ENCODE data around the gene VRK3.
A peak's percentile ranks its signal among the peaks of the same experiment; 100 is the strongest.
"Not testable (repeated sequence)": the region's sequence is repeated elsewhere in the genome, so short reads cannot be mapped to it uniquely, and the experiment has no call there.

VRK3 gene

GRCh38 chr19:49987159-49987698, 37.9 kb downstream of the VRK3 start:
- peak; percentile 85 for DNase-seq (ENCODE audit: low spot score)

GRCh38 chr19:49986354-49986753, 38.8 kb downstream of the VRK3 start:
- no peak for DNase-seq (ENCODE audit: low spot score)

DNA sequence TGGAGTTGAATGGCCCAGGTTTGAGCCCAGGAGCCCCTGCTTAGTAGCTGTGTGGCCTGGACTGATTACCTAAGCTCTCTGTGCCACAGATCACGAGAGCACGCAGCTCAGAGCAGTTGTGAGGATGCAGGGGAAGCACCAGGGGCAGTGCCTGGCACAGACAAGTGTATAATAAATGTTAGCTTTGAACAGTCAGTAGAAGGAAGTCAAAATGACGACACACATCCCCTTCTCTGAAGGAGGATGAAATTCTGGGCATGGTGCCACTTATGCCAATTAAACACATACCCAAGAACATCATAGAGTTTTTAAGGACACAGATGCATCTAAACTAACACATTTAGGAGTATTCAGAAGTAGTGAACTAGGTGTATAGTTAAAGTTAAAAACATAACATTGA, 39.3 kb downstream of the VRK3 start:
- DNase-seq (ENCODE audit: low spot score) = peak; percentile 27

DNA sequence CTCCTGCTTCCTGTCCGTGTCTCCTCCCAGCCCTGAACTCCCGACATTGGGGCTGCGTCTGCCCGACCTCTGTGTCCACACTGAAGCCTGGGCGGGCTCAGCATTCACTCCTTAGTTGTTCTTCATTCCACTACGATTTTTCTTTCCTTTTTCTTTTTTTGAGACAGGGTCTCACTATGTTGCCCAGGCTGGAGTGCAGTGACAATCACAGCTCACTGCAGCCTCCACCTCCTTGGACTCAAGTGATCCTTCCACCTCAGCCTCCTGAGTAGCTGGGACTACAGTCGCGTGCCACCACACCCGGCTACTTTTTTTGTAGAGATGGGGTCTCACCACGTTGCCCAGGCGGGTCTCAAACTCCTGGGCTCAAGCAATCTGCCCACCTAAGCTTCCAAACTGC, 40.7 kb downstream of the VRK3 start:
- DNase-seq (ENCODE audit: low spot score) = no peak

GRCh38 chr19:49983645-49984229, 41.4 kb downstream of the VRK3 start:
- DNase-seq (ENCODE audit: low spot score) = peak; percentile 68

DNA sequence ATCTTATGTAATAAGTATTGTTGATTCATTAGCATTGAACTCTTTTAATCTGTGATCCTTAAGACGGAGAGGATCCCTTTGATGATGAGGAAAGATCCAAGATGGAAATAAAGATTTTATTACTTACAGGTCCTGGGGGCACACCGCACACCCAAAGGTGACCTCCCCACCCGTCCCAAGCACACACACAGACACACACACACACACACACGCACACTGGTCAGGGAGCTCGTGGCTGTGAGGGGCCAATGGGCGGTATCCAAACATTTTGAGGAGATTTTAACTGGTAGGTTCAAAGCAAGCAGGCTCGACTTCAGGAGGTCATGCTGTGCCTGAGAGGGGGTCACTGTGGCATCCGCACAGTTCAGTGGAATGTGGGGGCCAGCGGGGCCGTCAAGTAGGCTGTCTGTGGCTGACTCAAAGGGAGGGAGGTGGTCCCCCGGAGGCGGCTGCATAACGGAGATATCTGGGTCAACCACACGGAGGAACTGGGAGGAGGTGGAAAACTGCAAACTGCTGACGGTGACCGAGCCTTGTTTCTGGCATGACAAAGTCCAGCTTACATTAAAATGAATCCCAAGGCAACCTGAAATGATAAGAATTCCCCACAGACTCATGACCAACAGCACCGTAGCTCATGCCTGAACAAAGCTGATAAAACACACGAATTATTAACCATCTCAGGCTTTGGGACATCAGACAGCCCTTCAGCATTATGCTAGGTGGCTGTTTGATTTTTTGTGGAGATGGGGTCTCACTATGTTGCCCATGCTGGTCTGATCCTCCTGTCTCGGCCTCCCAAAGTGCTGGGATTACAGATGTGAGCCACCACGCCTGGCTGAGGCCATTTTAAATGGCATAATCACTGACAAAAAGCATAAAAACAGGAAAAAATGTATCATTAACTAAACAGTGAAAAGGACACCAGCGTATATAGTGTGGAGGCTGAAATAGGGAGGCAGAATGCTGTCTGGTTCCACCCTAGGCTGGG, 43.3 kb downstream of the VRK3 start:
- no peak for DNase-seq (ENCODE audit: low spot score)

GRCh38 chr19:49978324-49978723, 46.8 kb downstream of the VRK3 start:
- DNase-seq (ENCODE audit: low spot score) = no peak

DNA sequence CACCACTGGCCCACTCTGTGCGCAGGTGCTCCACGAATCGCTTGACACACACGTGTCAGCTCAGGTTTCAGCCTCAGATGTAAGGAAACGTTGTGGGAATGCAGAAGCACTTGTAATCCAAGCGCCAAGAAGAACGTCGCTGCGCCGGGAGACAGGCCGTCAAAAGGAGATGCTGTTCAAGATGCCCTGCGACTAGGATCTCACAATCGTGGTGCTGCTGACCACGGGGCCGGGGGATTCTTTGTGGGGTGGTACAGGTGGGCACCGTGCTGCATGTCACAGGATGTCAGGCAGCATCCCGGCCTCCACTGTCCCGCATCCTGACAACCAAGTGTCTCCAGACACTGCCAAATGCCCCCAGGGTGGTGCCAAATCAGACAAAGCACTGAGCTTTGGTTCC, 47.3 kb downstream of the VRK3 start:
- no peak for DNase-seq (ENCODE audit: low spot score)

- DNase-seq (ENCODE audit: low spot score) = no peak
These were observed 48.1 kb downstream of the VRK3 start for GRCh38 chr19:49977076-49977475.

DNA sequence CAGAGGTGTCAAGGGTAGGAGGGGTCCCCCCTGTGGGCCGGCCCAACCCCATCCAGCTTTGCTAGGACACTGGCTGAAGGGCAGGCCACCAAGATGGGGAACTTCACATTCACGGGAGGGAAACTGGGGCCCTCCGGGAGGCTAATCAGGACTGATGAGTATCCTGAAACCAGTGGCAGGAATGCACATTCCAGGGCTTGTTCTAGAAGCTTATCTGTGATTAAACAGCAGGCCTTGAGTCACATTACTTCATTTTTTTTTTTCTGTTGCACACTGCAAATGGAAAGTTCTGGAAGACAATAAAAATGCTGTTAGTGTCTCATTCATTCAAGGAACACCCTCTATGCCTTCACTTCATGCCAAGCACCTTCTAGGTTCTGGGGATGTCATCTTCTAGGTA, 48.7 kb downstream of the VRK3 start:
- no peak for DNase-seq (ENCODE audit: low spot score)

GRCh38 chr19:49975051-49975450, 50.1 kb downstream of the VRK3 start:
- no peak for DNase-seq (ENCODE audit: low spot score)

DNA sequence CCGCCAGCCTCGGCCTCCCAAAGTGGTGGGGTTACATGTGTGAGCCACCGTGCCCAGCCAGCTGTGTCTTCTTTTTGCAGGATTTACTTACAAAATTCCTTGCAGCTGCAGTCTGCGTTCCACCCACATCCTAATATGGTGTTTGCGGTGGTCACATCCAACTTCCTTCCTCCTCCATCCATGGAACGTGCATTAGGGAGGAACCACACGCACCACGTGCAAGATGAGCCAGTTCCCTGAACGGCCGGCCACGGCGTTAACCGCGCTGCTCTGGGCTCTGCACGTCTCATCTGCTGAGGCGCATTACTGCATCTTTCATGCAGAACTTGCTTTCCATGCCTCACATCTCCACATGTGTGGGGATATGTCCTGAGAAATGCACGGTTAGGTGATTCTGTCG, 51.2 kb downstream of the VRK3 start:
- no peak for DNase-seq (ENCODE audit: low spot score)

- no peak for DNase-seq (ENCODE audit: low spot score)
These were observed 52.3 kb downstream of the VRK3 start for GRCh38 chr19:49972841-49973240.

DNA sequence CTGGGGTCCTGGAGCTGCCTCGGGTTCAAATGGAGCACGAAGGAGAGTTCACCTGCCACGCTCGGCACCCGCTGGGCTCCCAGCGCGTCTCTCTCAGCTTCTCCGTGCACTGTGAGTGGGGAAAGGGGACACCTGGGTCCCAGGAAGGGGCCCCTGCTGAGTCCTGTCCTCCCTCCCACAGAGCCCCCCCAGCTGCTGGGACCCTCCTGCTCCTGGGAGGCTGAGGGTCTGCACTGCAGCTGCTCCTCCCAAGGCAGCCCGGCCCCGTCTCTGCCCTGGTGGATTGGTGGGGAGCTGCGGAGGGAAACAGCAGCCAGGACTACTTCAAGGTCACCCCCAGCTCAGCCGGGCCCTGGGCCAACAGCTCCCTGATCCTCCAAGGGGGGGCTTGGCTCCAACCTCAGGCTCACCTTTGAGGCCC, 53.2 kb downstream of the VRK3 start:
- no peak for DNase-seq (ENCODE audit: low spot score)

DNA sequence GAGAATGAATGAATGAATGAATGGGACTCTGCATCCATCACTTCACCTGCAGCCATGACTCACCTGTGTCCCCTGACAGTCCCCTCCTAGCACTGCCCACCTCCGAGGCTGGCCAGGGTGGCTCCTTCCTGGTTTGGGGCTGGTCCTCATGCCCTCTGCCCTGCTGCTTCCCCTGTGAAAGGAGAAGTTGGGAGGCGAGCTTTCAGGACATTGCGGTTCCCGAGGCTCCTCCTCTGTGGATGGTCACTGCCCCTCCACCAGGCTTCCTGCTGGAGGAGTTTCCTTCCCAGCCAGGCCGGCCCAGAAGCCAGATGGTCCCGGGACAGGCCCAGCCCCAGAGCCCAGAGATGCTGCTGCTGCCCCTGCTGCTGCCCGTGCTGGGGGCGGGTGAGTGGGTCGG, 55.8 kb downstream of the VRK3 start:
- not testable (repeated sequence) for DNase-seq (ENCODE audit: low spot score)

- no peak for DNase-seq (ENCODE audit: low spot score)
These were observed 56.8 kb downstream of the VRK3 start for GRCh38 chr19:49968279-49968922.

GRCh38 chr19:49960980-49961379, 64.2 kb downstream of the VRK3 start, which contains the start of gene SIGLEC11:
SIGLEC11 (minus strand) TSS chr19:49961172; CDS start chr19:49961081, 91 bp downstream.
- not testable (repeated sequence) for DNase-seq (ENCODE audit: low spot score)

GRCh38 chr19:49959892-49960291, 65.3 kb downstream of the VRK3 start:
- not testable (repeated sequence) for DNase-seq (ENCODE audit: low spot score)

DNA sequence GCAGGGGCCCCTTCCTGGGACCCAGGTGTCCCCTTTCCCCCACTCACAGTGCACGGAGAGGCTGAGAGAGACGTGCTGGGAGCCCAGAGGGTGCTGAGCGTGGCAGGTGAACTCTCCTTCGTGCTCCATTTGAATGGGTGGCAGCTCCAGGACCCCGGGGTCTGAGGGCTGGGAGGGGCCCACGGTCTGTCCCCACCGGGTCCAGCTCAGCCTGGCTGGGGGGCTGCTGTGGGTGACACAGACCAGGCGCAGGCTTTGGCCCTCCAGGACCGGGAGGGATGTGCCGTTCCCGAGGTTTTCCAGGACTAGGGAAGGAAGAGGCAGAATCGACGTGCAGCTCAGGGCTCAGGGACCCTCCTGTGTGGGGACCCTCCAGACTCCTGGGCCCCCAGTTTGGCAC, 66.6 kb downstream of the VRK3 start:
- not testable (repeated sequence) for DNase-seq (ENCODE audit: low spot score)

- DNase-seq (ENCODE audit: low spot score) = not testable (repeated sequence)
These were observed 67.0 kb downstream of the VRK3 start for GRCh38 chr19:49958144-49958543.

DNA sequence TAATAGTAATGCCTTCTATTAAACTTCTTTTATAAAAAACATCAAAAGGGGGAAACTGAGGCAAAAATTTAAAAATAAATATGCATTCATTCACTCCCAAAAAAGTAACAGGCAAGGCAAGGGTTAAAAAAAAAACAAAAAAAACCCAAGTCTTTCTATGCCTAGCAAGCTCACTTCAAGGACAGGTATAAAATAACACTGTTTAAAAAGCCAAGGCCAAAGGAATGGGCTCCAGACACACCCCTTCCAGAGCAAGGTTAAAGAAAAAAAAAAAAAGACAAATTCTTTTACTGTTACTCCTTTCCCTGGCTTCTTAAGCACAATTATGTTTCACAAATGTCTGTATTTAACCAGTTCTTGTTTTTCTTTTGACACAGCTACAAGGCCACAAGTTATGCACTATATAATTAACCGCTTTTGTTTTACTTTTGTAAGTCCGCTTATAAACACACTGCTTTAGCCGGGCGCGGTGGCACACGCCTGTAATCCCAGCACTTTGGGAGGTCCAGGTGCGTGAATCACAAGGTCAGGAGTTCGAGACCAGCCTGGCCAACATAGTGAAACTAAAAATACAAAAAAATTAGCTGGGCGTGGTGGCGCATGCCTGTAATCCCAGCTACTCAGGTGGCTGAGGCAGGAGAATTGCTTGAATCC, 67.8 kb downstream of the VRK3 start:
- no peak for DNase-seq (ENCODE audit: low spot score)

DNA sequence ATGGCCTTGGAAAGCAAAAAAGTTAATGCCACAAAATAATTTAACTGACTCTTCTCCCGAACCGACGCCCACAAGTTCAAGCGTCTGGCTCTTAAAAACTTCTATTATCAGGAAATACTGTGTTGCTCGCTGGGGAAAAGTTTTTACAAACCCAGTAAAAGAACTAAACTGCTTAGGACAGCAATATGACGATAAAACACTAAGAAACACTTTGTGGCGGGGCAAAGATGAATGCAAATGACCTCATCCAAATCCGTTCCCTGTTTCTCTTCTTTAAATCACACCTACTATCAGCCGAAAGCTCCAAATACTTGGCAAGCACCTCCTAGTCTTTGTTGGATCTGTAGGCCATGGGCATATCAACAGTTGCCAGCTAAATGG, 69.1 kb downstream of the VRK3 start:
- no peak for DNase-seq (ENCODE audit: low spot score)

All from Ammon's horn (tissue), 1 donor.